Urinary bladder (tissue), 4 donors: ENCODE measurements around the gene NUP214. TPM values are rescaled to one million over a fixed set of nuclear protein-coding genes. Genes with fewer than 3 reads are reported as not detected.
A peak's percentile ranks its signal among the peaks of the same experiment; 100 is the strongest.
"Not testable (repeated sequence)": the region's sequence is repeated elsewhere in the genome, so short reads cannot be mapped to it uniquely, and the experiment has no call there.

ENCODE experiments used
- DNase-seq: peaks from one replicate; pipeline ENCODE4 v3.0.0-alpha.2; 2015; ENCODE audit errors: extremely low spot score
- H3K27ac ChIP-seq: one replicate; pipeline ENCODE4 v1.5.1; 2013; ENCODE audit warnings: low read depth, mild to moderate bottlenecking, moderate library complexity
- H3K36me3 ChIP-seq: one replicate; pipeline ENCODE4 v1.6.1; 2013; ENCODE audit warnings: mild to moderate bottlenecking, moderate library complexity; ENCODE audit not compliant: insufficient read depth
- H3K4me1 ChIP-seq: one replicate; pipeline ENCODE4 v1.6.1; 2013; ENCODE audit warnings: mild to moderate bottlenecking, moderate library complexity; ENCODE audit not compliant: insufficient read depth
- H3K4me3 ChIP-seq: one replicate; pipeline ENCODE4 v1.5.1; 2013; ENCODE audit warnings: low read depth, low read length
- WGBS: extraction: QIAGEN DNeasy Blood & Tissue Kit; methylation state at CpG from one replicate; pipeline ENCODE4 v1.1.7; 2013; 5-methylcytosine and 5-hydroxymethylcytosine counted together
- polyA plus RNA-seq: library from polyadenylated mRNA; stranded (reverse); fragments of 200-250 nt; gene quantifications from one replicate; pipeline ENCODE4 v1.2.3, GENCODE V29; 2013
- total RNA-seq: library from RNA; depleted of rRNA; stranded (reverse); fragments of >200 nt; gene quantifications from one replicate; pipeline ENCODE4 v1.2.3, GENCODE V29; 2014
- donor health status: healthy with polysubstance abuse.
- donor health status: healthy.

Gene NUP214
- total and polyA plus RNA-seq, 2 donors = 18.2 to 23.5 TPM

- no peak for DNase-seq
- H3K4me1 ChIP-seq = no peaks in the 10 kb centered on the region
- no peak overlapping the region for H3K27ac ChIP-seq
- 75% methylated on average over 6 of the region's 6 CpGs for WGBS
- H3K4me3 ChIP-seq = no peak overlapping the region
- H3K36me3 ChIP-seq = no peaks in the 10 kb centered on the region
Measured at GRCh38 chr9:131092030-131092429, 33.4 kb upstream of the NUP214 start.

- DNase-seq = no peak
- WGBS = 63% methylated on average over 24 of the region's 24 CpGs
- Histone ChIP-seq H3K27ac (no peak overlapping the region), H3K36me3 (no peaks in the 10 kb centered on the region), H3K4me1 (no peaks in the 10 kb centered on the region), H3K4me3 (no peak overlapping the region)
Measured at GRCh38 chr9:131092548-131093440, 32.6 kb upstream of the NUP214 start.

- no peak for DNase-seq
- 82% methylated on average over 5 of the region's 5 CpGs for WGBS
- no peak overlapping the region for H3K27ac ChIP-seq
Measured at GRCh38 chr9:131094015-131094414, 31.4 kb upstream of the NUP214 start.

GRCh38 chr9:131094622-131095021 lies 30.8 kb upstream of the NUP214 start:
- DNase-seq = no peak
- WGBS = 29% methylated on average over 12 of the region's 12 CpGs
- no peaks in the 10 kb centered on the region for H3K36me3 ChIP-seq
- no peaks in the 10 kb centered on the region for H3K4me1 ChIP-seq
- no peak overlapping the region for H3K4me3 ChIP-seq
- H3K27ac ChIP-seq = no peak overlapping the region

More at GRCh38 chr9:131094015-131094414, 31.4 kb upstream of the NUP214 start:
- no peaks in the 10 kb centered on the region for H3K4me1 ChIP-seq
- no peaks in the 10 kb centered on the region for H3K36me3 ChIP-seq
- no peak overlapping the region for H3K4me3 ChIP-seq

- H3K4me3 ChIP-seq = peak overlapping the region; percentile 45
Measured at GRCh38 chr9:131095666-131096268, 29.6 kb upstream of the NUP214 start.

GRCh38 chr9:131096269-131097125 lies 28.9 kb upstream of the NUP214 start, which contains the start of gene AIF1L:
AIF1L (plus strand) TSS chr9:131096531; CDS start chr9:131096630, 99 bp downstream.
- DNase-seq = no peak
- Histone ChIP-seq H3K36me3 (no peaks in the 10 kb centered on the region), H3K4me1 (no peaks in the 10 kb centered on the region), H3K27ac (no peak within 1 kb of the TSS), H3K4me3 (peak within 1 kb of the TSS; percentile 45)
- WGBS = under 1% methylated on average over 95 of the region's 99 CpGs

More at GRCh38 chr9:131095666-131096268, 29.6 kb upstream of the NUP214 start:
- no peaks in the 10 kb centered on the region for H3K4me1 ChIP-seq
- no peaks in the 10 kb centered on the region for H3K36me3 ChIP-seq
- WGBS = 33% methylated on average over 16 of the region's 16 CpGs
- H3K27ac ChIP-seq = no peak overlapping the region
- DNase-seq = no peak

- H3K36me3 ChIP-seq = no peaks in the 10 kb centered on the region
- no peak for DNase-seq
- WGBS = 29% methylated on average over 19 of the region's 19 CpGs
- peak overlapping the region; percentile 45 for H3K4me3 ChIP-seq
- no peak overlapping the region for H3K27ac ChIP-seq
- no peaks in the 10 kb centered on the region for H3K4me1 ChIP-seq
Measured at GRCh38 chr9:131097126-131097947, 28.0 kb upstream of the NUP214 start.

- no peak for DNase-seq
- no peak overlapping the region for H3K27ac ChIP-seq
- H3K4me3 ChIP-seq = no peak overlapping the region
- no peaks in the 10 kb centered on the region for H3K4me1 ChIP-seq
- no peaks in the 10 kb centered on the region for H3K36me3 ChIP-seq
- WGBS = 76% methylated on average over 8 of the region's 8 CpGs
Measured at GRCh38 chr9:131097948-131098278, 27.5 kb upstream of the NUP214 start.

- Histone ChIP-seq H3K27ac (no peak overlapping the region), H3K36me3 (no peaks in the 10 kb centered on the region), H3K4me1 (no peaks in the 10 kb centered on the region), H3K4me3 (no peak overlapping the region)
- WGBS = 80% methylated on average over 13 of the region's 13 CpGs
- DNase-seq = no peak
Measured at GRCh38 chr9:131098391-131099101, 26.8 kb upstream of the NUP214 start.

GRCh38 chr9:131099102-131099606 lies 26.2 kb upstream of the NUP214 start:
- Histone ChIP-seq H3K27ac (no peak overlapping the region), H3K4me1 (no peaks in the 10 kb centered on the region), H3K36me3 (no peaks in the 10 kb centered on the region), H3K4me3 (no peak overlapping the region)
- DNase-seq = no peak
- 86% methylated on average over 8 of the region's 8 CpGs for WGBS

GRCh38 chr9:131099845-131100244 lies 25.5 kb upstream of the NUP214 start:
- not testable (repeated sequence) for H3K27ac ChIP-seq, H3K4me1 ChIP-seq, H3K4me3 ChIP-seq, DNase-seq, H3K36me3 ChIP-seq
- 94% methylated on average over 8 of the region's 8 CpGs for WGBS

GRCh38 chr9:131100445-131100844 lies 24.9 kb upstream of the NUP214 start:
- no peaks in the 10 kb centered on the region for H3K36me3 ChIP-seq
- no peaks in the 10 kb centered on the region for H3K4me1 ChIP-seq
- no peak overlapping the region for H3K27ac ChIP-seq
- 83% methylated on average over 9 of the region's 9 CpGs for WGBS
- no peak for DNase-seq
- H3K4me3 ChIP-seq = no peak overlapping the region
